Measurements from ENCODE around the gene WAS.
"Not testable (repeated sequence)": the region's sequence is repeated elsewhere in the genome, so short reads cannot be mapped to it uniquely, and the experiment has no call there.

WAS gene

DNA sequence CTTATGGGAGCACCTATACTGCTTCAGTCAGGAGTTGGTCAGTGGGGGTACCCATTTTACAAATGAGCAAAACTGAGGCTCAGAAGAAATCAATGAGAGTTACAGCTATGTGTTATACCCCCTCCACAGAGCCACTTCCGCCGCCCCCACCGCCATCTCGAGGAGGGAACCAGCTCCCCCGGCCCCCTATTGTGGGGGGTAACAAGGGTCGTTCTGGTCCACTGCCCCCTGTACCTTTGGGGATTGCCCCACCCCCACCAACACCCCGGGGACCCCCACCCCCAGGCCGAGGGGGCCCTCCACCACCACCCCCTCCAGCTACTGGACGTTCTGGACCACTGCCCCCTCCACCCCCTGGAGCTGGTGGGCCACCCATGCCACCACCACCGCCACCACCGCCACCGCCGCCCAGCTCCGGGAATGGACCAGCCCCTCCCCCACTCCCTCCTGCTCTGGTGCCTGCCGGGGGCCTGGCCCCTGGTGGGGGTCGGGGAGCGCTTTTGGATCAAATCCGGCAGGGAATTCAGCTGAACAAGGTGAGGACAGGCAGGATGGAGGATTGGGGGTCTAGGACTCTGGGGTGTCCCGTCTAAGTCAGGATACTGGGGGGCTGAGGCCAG lies 5.0 kb downstream of the WAS start:
- no peak for DNase-seq

DNA sequence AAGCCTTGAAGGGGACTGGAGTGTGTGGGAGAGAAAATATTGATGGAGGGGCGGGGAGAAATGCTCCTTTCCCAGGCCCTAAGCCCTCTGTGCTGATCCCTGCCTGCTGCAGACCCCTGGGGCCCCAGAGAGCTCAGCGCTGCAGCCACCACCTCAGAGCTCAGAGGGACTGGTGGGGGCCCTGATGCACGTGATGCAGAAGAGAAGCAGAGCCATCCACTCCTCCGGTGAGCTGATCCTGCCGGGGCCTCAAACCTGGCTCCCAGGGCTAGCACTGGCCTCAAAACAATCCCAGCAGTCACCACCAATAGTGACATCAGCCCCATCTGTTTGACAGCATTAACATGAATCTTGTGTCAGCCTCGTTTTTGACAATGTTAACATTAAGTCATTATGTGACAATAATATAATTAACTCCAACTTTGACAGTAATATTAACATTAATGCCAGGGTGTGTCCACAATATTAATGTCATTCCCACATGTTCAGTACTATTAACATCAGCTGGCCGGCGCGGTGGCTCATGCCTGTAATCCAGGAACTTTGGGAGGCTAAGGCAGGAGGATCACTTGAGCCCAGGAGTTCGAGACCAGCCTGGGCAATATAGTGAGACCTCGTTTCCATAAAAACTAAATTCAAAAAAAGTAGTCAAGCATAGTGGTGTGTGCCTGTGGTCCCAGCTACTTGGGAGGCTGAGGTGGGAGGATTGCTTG lies 5.8 kb downstream of the WAS start:
- DNase-seq = no peak

DNA sequence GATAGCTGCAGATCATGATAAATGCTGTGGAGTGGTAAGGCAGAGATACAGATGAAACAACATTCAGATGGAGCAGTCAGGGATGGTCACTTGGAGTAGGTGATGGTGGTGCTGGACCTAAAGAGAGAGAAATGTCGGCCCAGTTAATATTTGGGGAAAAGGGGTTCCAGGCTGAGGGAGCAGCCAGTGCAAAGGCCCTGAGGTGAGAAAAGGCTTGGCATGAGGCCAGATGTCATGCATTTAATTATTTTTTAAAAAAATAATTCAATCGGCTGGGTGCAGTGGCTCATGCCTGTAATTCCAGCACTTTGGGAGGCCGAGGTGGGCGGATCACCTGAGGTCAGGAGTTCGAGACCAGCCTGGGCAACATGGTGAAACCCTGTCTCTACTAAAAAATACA lies 8.1 kb downstream of the WAS start:
- DNase-seq = not testable (repeated sequence)

DNA sequence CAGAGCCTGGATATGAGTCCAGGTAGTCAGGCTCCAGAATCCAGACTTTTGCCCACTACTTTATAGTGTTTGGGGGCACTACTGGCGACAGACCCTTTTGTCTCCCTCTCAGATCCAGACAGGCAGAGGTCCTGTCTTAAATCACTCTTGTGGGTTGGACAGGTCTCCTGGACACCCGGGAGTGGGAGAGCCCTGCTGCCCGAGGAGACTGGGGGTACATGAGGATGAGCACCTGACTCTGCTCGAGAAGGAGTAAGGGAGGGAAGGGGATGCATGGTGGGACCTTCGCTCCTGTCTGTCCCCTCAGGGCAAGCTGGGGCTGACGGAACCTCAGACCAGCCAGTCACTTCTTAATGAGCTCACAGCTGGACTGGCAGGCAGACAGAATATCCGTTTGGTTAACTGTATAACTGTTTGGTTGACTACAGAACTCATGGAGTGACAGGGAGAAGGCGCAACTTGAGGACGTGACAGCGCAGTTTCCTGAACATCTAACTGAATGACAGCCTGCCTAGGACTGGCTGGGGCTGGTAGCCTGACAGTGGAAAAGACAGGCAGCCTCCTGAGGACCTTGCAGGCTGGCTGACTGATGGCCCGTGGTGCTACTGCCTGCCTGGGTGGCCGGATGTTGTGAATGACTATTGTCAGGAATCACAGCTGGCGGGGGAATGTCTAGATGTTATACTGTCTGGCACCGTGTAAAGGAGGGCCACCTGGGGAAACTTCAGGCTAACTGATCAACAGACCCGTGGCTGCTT lies 11.4 kb downstream of the WAS start:
- no peak for DNase-seq

DNA sequence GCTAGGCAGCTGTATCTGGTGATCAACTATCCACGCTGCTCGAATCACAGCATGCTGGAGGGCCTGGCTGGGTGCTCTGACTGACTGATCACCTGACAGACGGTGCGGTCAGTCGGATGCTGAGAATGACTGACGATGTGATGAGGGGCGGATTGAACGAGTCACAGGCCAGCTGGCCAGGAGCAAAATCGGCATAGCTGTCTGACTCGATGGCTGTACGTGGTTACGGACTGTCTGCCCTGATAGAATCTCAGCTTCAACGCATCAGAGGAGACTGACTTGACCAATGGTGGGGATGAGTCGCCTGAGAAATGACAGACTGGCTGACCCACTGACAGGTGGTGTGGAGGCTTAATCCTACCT lies 11.9 kb downstream of the WAS start:
- no peak for DNase-seq

DNA sequence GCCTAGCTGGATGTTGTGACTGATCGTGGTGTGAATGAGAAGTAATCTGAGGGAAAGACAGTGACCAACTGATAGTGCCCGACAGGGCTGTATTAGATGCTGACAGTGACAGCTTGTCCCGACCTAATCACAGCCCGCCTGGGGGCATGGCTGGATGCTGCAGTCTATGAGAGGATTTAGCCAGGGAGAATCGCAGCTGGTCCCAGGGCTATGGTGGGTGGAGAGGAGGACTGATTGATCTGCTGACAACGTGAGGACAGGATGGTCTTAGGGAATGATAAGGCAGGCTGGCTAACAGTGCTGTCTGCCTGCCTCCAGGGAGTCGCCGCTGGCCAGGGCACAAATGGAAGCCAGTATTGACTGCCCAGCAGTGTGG lies 12.3 kb downstream of the WAS start:
- DNase-seq = no peak

DNA sequence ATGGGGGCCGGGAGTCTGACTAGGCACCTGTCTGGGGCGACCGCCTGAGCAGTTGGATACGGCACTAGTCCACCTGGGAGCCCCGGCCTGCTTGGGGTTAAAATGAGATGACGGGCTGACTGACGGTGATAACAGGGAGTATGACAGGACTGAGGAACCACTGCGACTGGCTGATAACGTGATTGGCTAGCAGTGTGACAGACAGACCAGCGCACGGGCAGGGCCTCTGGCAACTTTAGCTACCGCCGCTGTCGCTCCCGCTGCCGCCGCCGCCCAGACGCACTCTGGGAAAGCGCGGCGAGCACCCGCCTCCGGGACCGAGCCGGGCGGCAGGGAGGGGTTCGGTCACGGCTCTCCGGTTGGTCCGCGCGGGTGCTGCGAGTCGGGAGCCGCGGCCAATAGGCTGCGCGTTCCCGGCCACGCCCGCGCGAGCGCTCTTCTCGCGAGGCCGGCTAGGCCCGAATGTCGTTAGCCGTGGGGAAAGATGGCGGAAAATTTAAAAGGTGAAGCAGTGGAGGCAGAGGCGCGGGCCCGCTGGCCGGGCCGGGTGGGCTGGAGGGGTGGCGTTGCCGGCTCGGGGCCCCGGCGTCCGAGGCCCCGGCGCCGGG lies 12.8 kb downstream of the WAS start, which contains the start of gene SUV39H1:
Gene SUV39H1 (plus strand): TSS at position 434 of the 608 bp plus-strand sequence. CDS start 51 bp downstream, at position 485.
- peak; percentile 77 for DNase-seq

DNA sequence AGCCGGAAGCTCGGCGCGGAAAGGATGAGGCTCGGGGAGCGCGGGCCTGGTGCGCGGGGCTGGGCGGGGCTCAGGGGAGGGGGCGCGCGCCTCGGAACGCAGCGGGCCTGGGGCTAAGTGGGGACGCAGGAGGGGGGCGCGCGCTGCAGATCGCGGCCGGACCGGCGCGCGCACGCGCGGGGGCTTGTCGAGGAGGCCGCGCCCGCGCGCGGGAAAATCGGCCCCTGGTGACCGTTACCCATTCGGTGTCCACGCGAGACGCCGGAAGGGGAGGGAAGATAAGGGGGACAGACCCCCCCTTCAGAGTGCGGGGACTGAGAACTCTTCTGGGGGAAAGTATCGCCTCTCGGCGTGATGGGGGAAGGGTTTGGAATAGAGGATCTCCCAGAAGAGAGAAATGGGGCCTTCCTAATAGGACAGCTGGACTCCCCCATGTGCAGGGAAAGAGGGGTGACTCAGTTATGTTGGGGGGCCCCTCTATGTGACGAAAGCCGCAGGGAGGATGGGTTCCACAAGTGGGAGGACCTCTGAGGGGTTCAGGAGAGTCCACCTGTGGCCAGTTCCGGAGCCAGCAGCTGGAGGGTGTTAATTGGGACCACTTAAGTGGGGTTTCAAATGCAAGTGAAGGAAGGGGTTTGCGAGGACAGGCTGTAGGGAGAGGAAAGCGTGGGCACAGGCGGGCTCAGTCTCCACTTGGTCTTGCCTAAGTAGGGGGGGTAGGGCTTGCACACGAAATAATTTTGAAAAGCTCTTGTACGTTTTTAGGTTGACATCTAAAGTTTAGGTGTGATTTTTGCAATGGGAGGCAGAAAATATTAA lies 13.5 kb downstream of the WAS start:
- DNase-seq = peak; percentile 31

DNA sequence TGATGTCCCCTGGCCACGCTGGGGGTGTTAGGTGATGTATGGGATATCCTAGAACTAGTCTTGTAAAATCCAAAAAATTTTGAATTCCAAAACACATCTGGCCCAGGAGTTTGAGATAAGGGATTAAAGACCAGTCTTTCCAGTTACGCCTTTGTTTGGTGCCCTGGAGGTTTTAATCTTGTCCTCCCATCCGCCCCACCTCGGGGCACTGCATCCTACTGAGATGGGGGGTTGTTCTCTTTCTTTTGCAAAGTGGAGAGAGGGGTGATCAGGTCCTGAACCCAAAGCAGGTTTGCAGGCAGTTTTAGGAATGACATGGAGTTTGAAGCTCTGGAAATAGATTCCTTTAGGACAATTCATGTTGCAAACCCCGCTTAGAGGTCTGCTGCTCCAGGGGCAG lies 14.7 kb downstream of the WAS start:
- DNase-seq = no peak

DNA sequence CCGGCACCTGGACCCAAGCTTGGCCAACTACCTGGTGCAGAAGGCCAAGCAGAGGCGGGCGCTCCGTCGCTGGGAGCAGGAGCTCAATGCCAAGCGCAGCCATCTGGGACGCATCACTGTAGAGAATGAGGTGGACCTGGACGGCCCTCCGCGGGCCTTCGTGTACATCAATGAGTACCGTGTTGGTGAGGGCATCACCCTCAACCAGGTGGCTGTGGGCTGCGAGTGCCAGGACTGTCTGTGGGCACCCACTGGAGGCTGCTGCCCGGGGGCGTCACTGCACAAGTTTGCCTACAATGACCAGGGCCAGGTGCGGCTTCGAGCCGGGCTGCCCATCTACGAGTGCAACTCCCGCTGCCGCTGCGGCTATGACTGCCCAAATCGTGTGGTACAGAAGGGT lies 16.6 kb downstream of the WAS start:
- DNase-seq = no peak

DNA sequence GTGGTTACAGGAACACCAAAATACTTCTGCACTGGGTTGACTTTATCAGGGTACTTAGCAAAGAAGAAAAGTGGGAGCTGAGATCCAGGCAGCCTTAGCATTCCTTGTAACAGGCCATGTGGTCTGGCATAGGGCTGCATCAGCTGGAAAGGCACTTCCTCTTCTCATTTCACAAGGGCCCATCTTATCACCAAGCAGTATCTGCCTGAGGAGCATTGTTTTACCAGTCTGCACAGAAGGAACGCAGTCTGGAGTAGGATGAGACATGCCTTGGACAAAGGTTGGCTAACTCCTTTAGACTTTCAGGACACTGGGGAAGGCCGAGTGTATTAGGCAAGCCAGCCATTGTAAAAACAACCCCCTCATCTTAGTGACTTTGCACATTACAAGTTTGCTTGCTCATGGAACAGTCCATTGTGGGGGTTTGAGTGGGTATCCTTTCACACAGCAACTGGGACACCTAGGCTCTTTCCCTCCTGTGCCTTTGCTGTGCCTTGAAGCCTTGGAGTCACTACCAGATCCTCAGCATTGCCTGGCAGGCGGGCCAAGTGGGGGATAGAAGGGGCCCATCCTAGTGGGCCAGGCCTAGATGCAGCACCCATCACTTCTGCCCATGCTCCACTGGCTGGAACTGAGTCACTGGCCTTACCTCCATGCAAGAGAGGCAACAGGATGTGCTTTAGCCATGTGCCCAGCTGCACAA lies 17.5 kb downstream of the WAS start:
- no peak for DNase-seq

DNA sequence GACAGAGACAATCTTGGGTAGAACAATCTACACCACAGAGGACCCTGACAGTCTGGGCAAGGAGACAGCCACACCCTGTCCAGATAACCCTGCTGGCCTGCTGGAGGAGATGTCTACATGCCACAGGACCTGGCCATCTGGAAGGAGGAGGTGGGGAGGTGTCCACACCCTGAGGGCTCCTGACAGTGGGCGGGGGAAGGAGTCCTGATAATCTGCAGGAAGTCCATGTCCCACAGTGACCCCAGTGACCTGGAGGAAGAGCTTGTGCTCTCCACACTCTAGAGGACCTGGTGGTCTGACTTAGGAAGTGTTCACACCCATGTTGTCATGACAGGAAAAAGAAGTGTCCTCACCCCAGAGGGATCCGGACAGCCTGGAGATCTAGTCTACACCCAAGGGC lies 18.4 kb downstream of the WAS start:
- no peak for DNase-seq

DNA sequence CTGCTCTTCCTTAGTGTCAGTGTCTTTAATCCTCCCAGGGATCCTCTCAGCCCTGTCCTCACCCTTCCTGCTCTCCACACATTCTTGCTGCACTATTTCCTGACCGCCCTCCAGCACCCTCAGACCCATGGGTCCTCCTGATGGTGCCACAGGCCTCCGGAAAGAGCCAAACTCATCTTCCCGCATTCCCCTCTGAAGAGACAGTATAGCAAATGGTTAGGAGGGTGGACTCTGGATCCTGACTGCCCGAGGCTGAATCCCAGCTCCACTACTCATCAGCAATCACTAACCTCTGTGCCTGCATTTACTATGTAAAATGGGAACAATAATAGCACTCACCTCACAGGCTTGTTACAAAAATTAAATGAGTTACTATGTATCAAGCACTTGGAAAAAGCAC lies 19.1 kb downstream of the WAS start:
- no peak for DNase-seq

DNA sequence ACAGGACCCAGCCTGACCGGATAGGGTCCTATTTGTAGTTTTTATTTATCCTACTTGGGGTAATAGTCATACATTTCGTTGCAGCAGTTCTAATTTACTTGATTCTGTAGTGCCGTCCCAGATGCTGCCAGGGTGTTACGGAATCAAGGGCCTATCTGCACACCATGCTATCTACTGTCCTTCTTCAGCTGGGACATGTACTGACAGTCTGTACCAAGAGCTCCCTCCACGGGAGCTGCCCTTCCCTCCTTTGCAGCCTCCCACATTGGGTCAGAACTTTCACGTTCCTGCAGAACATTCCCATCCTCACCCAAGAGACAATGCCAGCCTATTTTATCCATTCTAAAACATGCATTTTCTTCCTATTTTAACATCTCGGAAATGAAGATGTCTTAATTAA lies 19.6 kb downstream of the WAS start:
- no peak for DNase-seq

DNA sequence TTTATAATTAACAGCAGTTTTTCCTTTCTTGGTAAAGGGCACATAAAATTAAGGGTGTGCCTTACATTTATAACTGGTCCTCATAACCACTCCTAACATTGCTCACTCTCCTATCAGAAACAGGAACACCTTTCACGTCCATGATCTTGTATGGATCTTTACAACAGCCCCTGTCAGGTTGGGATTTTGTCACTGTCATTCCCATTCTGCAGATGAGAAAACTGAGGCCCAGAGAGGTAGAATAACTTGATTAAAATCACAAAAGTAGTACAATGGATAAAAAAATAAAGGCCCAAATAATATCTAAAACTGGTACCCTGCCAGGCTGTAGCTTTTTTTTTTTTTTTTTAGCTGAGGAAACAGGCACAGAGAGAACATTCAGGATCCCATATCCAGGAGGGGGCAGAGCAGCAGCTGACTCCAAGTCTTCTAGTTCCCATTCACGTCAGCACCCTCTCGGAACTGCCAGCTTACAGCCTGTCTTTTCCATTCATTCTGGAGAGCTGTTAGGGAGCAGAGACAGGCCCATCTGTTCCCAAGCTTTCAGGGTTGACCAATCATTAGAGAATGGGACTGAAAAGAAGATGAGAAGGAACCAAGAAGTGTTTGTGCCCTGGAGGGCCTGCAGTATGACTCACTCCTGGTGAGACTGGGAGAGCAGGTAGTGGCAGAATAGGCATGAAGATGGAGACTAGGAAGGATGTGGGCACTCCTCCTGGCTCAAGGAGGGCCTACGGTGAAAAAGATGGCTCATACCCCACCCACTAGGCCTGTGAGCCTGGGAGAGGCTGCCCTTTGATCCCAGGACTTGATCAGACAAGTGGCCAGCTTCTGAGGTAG lies 20.3 kb downstream of the WAS start:
- no peak for DNase-seq

DNA sequence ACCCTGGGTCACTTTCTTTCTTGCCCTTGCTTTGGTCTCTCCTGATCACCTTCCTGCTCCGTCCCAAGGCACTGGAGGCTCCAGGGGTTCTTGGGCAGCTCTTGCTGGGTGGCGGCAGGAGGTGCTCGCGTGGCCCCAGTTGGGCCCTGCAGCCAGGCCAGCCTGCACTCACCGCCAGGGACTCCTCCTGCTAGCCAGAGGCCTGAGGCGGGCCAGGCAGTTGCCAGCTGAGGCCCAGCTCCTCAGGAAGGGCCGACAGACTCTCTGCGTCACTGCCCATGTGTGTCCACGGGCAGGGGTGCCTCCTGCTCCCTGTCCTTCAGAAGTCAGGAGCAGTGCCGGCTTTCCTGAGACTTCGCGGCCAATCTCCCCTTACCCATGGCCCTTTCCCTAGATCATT lies 22.3 kb downstream of the WAS start:
- DNase-seq = no peak

DNA sequence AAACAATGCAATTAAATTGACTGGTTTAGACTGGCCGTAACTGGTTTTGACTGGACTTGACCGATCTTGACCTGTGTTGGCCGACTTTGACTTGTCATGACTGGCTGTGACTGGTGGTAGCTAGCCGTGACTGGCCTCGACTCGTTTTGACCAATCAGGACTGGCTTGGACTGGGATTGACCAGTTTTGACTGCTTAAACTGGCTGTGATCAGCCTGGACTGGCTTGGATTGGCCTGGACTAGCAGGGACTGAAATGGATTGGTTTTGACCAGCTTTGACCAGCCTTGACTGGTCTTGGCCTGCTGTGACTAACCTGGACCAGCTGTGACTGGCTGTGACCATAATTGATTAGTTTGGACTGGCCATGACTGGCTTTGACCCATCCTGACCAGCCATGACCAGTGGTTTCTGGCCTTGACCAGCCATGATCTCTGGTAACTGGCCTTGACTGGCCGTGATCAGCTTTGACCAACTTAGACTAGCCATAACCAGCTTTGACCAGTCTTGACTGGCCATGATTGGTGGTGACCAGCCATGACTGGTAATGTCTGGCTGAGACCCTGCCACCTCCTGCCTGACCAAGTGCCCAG lies 26.0 kb downstream of the WAS start:
- no peak for DNase-seq

DNA sequence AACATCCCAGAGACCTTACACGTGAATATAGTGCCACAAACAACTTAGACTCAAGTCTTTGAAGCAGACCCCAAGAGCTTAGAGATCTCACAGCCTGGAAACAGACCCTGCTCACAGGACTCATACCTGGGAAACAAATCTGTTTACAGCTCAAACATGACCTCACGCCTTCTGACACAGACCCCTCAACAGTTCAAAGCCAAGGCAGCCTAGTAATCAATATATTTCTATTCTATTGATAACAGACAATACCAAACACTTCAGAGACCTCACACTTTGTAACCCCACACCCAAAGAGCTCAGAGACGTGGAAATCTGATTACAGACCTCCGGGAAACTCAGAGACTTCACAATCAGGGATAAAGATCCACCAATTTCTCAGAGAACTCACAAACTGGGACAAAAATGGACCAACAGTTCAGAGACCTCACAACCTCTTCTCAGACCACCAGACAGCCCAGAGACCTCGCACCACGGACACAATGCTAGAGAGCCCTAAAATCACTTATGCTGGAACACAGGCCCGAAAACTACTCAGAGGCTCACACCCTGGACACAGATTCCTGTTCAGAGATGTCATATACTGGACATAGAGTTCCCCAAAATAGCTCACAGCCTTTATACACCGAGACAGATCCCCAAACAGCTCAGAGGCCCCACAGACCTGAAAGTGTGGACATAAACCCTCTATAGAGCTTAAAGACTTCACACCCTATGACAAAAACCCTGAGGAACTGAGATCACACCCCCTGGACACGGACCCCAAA lies 27.7 kb downstream of the WAS start:
- DNase-seq = no peak

DNA sequence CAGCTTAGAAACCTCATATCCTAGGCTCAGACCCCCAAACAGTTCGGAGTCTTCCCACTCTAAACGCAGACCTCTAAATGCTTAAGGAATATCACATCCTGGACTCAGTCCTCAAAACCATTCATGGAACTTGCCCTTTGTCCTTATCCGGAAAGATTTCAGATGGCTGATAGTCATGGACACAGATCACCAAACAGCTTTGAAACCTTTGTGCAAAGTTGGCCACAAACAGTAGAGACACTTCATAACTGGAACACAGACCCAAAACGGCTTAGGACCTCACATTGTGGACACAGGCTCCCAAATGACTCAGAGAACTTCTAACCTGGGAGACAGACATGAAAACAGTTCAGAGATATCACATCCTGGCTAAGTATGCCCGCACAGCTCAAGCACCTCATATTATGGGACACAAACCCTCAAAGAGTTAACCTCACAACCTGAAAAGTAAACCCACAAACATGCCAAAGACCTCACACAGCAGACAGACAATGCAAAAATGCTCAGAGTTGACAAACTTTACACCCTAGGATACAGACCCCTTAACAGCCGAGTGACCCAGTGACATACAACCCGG lies 28.4 kb downstream of the WAS start:
- DNase-seq = no peak

DNA sequence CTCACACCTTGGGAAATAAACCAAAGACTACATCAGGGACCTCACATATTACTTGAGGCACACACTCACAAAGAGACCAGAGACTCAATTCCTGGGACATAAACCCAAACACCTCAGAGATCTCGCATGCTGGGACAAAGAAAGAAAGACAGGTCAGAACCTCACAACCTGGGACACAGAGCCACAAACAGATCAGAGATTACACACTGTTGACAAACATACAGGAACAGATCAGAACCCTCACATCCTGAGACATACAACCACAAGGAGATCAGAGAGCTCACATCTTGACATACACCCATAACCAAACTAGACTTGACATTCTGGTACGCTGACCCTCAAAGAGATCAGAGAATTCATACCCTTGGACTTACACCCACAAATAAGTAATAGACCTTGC lies 30.2 kb downstream of the WAS start:
- no peak for DNase-seq
